ENCODE results near the gene CATSPER3. TPM values are rescaled to one million over a fixed set of nuclear protein-coding genes. Genes with fewer than 3 reads are reported as not detected.
"Not testable (repeated sequence)": the region's sequence is repeated elsewhere in the genome, so short reads cannot be mapped to it uniquely, and the experiment has no call there.

The CATSPER3 gene
- total RNA-seq, 1 donor from 2014 or later, result 0.33 TPM

- Mint-ChIP-seq H3K27me3 (ENCODE audit: unreplicated experiment) (no peaks in the 10 kb centered on the region), H3K36me3 (ENCODE audit: low read depth, unreplicated experiment) (peaks cover 13% of the 10 kb centered on the region), H3K4me3 (ENCODE audit: unreplicated experiment) (no peak overlapping the region), H3K27ac (ENCODE audit: unreplicated experiment) (no peak overlapping the region), H3K9me3 (ENCODE audit: unreplicated experiment) (peaks cover 7% of the 10 kb centered on the region), H3K4me1 (ENCODE audit: unreplicated experiment) (no peaks in the 10 kb centered on the region)
- no peak for TF ChIP-seq CTCF (IDR thresholded peaks at IDR 0.05; ENCODE audit: unreplicated experiment)
- no peak for DNase-seq (ENCODE audit: low spot score)
Measured at GRCh38 chr5:134982230-134982629, 14.5 kb downstream of the CATSPER3 start.

- H3K4me3 Mint-ChIP-seq (ENCODE audit: unreplicated experiment), result no peak overlapping the region
- TF ChIP-seq CTCF (IDR thresholded peaks at IDR 0.05; ENCODE audit: unreplicated experiment), result no peak
- no peak overlapping the region for H3K27ac Mint-ChIP-seq (ENCODE audit: unreplicated experiment)
Measured at GRCh38 chr5:134989266-134989830, 21.6 kb downstream of the CATSPER3 start.

GRCh38 chr5:134990183-134990582, 22.5 kb downstream of the CATSPER3 start:
- not testable (repeated sequence) for H3K4me1 Mint-ChIP-seq (ENCODE audit: unreplicated experiment); DNase-seq (ENCODE audit: low spot score); H3K4me3 Mint-ChIP-seq (ENCODE audit: unreplicated experiment); H3K27me3 Mint-ChIP-seq (ENCODE audit: unreplicated experiment); H3K9me3 Mint-ChIP-seq (ENCODE audit: unreplicated experiment); H3K27ac Mint-ChIP-seq (ENCODE audit: unreplicated experiment); H3K36me3 Mint-ChIP-seq (ENCODE audit: low read depth, unreplicated experiment)

More at GRCh38 chr5:134989266-134989830, 21.6 kb downstream of the CATSPER3 start:
- Mint-ChIP-seq H3K36me3 (ENCODE audit: low read depth, unreplicated experiment) (no peaks in the 10 kb centered on the region), H3K27me3 (ENCODE audit: unreplicated experiment) (no peaks in the 10 kb centered on the region), H3K4me1 (ENCODE audit: unreplicated experiment) (no peaks in the 10 kb centered on the region), H3K9me3 (ENCODE audit: unreplicated experiment) (no peaks in the 10 kb centered on the region)
- DNase-seq (ENCODE audit: low spot score), result no peak

- TF ChIP-seq CTCF (IDR thresholded peaks at IDR 0.05; ENCODE audit: unreplicated experiment), result no peak
- peaks cover 6% of the 10 kb centered on the region for H3K4me1 Mint-ChIP-seq (ENCODE audit: unreplicated experiment)
- H3K36me3 Mint-ChIP-seq (ENCODE audit: low read depth, unreplicated experiment), result no peaks in the 10 kb centered on the region
- H3K9me3 Mint-ChIP-seq (ENCODE audit: unreplicated experiment), result no peaks in the 10 kb centered on the region
- no peak for DNase-seq (ENCODE audit: low spot score)
- no peaks in the 10 kb centered on the region for H3K27me3 Mint-ChIP-seq (ENCODE audit: unreplicated experiment)
- no peak overlapping the region for H3K4me3 Mint-ChIP-seq (ENCODE audit: unreplicated experiment)
- no peak overlapping the region for H3K27ac Mint-ChIP-seq (ENCODE audit: unreplicated experiment)
Measured at GRCh38 chr5:134992148-134992547, 24.4 kb downstream of the CATSPER3 start.

- TF ChIP-seq CTCF (IDR thresholded peaks at IDR 0.05; ENCODE audit: unreplicated experiment), result no peak
- peaks cover 2% of the 10 kb centered on the region for H3K27me3 Mint-ChIP-seq (ENCODE audit: unreplicated experiment)
- peaks cover 6% of the 10 kb centered on the region for H3K4me1 Mint-ChIP-seq (ENCODE audit: unreplicated experiment)
- H3K27ac Mint-ChIP-seq (ENCODE audit: unreplicated experiment), result no peak overlapping the region
- H3K9me3 Mint-ChIP-seq (ENCODE audit: unreplicated experiment), result no peaks in the 10 kb centered on the region
- no peaks in the 10 kb centered on the region for H3K36me3 Mint-ChIP-seq (ENCODE audit: low read depth, unreplicated experiment)
- H3K4me3 Mint-ChIP-seq (ENCODE audit: unreplicated experiment), result no peak overlapping the region
- no peak for DNase-seq (ENCODE audit: low spot score)
Measured at GRCh38 chr5:134993161-134993560, 25.5 kb downstream of the CATSPER3 start.
